Stomach (tissue), 9 donors: Measurements from ENCODE around the gene PIGR. TPM values are rescaled to one million over a fixed set of nuclear protein-coding genes. Genes with fewer than 3 reads are reported as not detected.

Experiments used
- DNase-seq, 2 donors: peaks; one replicate each; pipeline versions ENCODE4 v3.0.0 to v3.0.0-alpha.2; 2013 to 2019
- H3K27ac ChIP-seq, 5 donors: fragments of 200-600 bp in 4 of 5; sonication (generic) in 4 of 5; one replicate each; pipeline ENCODE4 v1.5.1; 2013 to 2019; ENCODE audit warnings: mild to moderate bottlenecking in 1 of 5, moderate library complexity in 1 of 5
- H3K27me3 ChIP-seq, 3 donors: fragments of 200-600 bp; sonication (generic); one replicate each; pipeline ENCODE4 v1.5.1; 2017 to 2019; ENCODE audit warnings: mixed run types in 1 of 3
- H3K36me3 ChIP-seq, 4 donors: fragments of 200-600 bp; sonication (generic); 1 replicate in 3 of 4; 2 replicates in 1 of 4; pipeline ENCODE4 v1.5.1; 2016 to 2019
- H3K4me1 ChIP-seq, 4 donors: fragments of 200-600 bp; sonication (generic); one replicate each; pipeline ENCODE4 v1.5.1; 2016 to 2019
- H3K4me3 ChIP-seq, 4 donors: fragments of 200-600 bp; sonication (generic) in 3 of 4; one replicate each; pipeline ENCODE4 v1.5.1; 2016 to 2019; ENCODE audit warnings: mild to moderate bottlenecking in 1 of 4
- H3K9me3 ChIP-seq, 4 donors: fragments of 200-600 bp; sonication (generic); one replicate each; pipeline ENCODE4 v1.5.1; 2016 to 2019
- CTCF ChIP-seq, 7 experiments: fragments of 450-650 bp in 4 of 7; fragments of 200-600 bp in 3 of 7; sonication (generic) in 3 of 7; IDR thresholded peaks; one replicate each; pipeline ENCODE4 v1.5.1; 2016 to 2019; ENCODE audit warnings: antibody characterized with exemption in 7 of 7, control low read depth in 2 of 7, mild to moderate bottlenecking in 1 of 7
- EP300 ChIP-seq: sonication (generic); formaldehyde crosslinking; IDR thresholded peaks from one replicate; pipeline ENCODE4 v1.6.1; 2017; ENCODE audit warnings: antibody characterized with exemption
- POLR2A ChIP-seq, 4 donors: fragments of 450-650 bp; IDR thresholded peaks; one replicate each; pipeline ENCODE4 v1.6.1; 2016; ENCODE audit warnings: antibody characterized with exemption in 4 of 4, control low read depth in 2 of 4, mild to moderate bottlenecking in 1 of 4, moderate library complexity in 1 of 4
- POLR2AphosphoS5 ChIP-seq, 3 donors: sonication (generic); formaldehyde crosslinking; IDR thresholded peaks; one replicate each; pipeline ENCODE4 v1.6.1; 2016; ENCODE audit warnings: antibody characterized with exemption in 3 of 3
- WGBS, 5 donors: extraction: QIAGEN DNeasy Blood & Tissue Kit in 3 of 5; methylation state at CpG; one replicate each; pipeline versions ENCODE4 v1.1.5 to v1.1.7; 2013 to 2018; 5-methylcytosine and 5-hydroxymethylcytosine counted together
- intact Hi-C: fragments of 100-400 bp; cut with DNase I; formaldehyde crosslinking; loops from one replicate; pipeline ENCODE4 v1.15.1; 2023; ENCODE audit warnings: low total_unique reads
- polyA plus RNA-seq, 3 donors: library from polyadenylated mRNA; stranded (reverse); fragments of 200-250 nt; gene quantifications; one replicate each; pipeline ENCODE4 v1.2.3, GENCODE V29; 2013
- total RNA-seq, 5 donors: library from RNA; depleted of rRNA; stranded (reverse); fragments of >200 nt; gene quantifications; one replicate each; pipeline versions ENCODE4 v1.1.0 to v1.2.3, GENCODE V29; 2014 to 2016
- donor health status: healthy with polysubstance abuse.
- donor health status: Bipolar disorder and iron deficiency.
- donor health status: healthy.

The PIGR gene
- total and polyA plus RNA-seq, 8 donors: 6.3 to 3,112 (median 163) TPM

DNA sequence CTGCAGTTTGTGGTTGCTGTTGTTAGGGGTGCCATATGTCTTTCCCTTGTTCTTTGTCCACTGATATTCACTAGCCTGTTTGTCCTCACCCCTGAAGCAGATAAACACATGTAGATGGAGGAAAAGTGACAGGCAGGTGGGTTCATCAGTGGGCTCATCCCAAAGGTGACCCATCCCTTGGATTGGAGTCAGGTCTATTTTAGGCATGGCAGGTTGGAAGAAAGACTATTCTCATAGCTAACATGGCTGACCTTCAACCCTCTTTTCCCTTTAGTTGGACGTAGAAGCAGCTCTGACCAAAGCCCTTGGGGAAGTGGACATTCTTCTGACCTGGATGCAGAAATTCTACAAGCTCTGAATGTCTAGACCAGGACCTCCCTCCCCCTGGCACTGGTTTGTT is 43.6 kb downstream of the PIGR start:
- Histone ChIP-seq H3K4me3 (no peak overlapping the region), H3K27ac (no peak overlapping the region), H3K4me1 (no peaks in the 10 kb centered on the region), H3K36me3 (no peaks in the 10 kb centered on the region), H3K9me3 (no peaks in the 10 kb centered on the region), H3K27me3 (peaks cover 0 to 8% (median 0%) of the 10 kb centered on the region in 3 donors)
- 57 to 89% (median 79%) methylated on average over 1 of the region's 1 CpG for WGBS, 5 donors
- intact Hi-C loops: loop anchor here (10.0 kb wide), 1 partner anchor 168 kb away; no protein-coding TSS in a partner anchor
- no peak for TF ChIP-seq EP300
- TF ChIP-seq CTCF (IDR thresholded peaks at IDR 0.05): no peak
- TF ChIP-seq POLR2A (IDR thresholded peaks at IDR 0.05): no peak
- DNase-seq: no peak

GRCh38 chr1:206901944-206902343 is 44.3 kb downstream of the PIGR start:
- Histone ChIP-seq H3K36me3 (no peaks in the 10 kb centered on the region), H3K4me1 (no peaks in the 10 kb centered on the region), H3K4me3 (no peak overlapping the region), H3K27me3 (peaks cover 0 to 8% (median 0%) of the 10 kb centered on the region in 3 donors), H3K27ac (no peak overlapping the region), H3K9me3 (no peaks in the 10 kb centered on the region)
- intact Hi-C loops: loop anchor here (10.0 kb wide), 1 partner anchor 167 kb away; no protein-coding TSS in a partner anchor
- no peak for DNase-seq
- TF ChIP-seq CTCF (IDR thresholded peaks at IDR 0.05) (no peak), EP300 (no peak), POLR2A (IDR thresholded peaks at IDR 0.05) (no peak), POLR2AphosphoS5 (IDR thresholded peaks at IDR 0.05) (no peak)
- 86 to 95% (median 91%) methylated on average over 6 of the region's 6 CpGs for WGBS, 5 donors

- Histone ChIP-seq H3K27ac (no peak overlapping the region), H3K36me3 (no peaks in the 10 kb centered on the region), H3K4me3 (no peak overlapping the region), H3K9me3 (no peaks in the 10 kb centered on the region), H3K27me3 (peaks cover 0 to 8% (median 0%) of the 10 kb centered on the region in 3 donors), H3K4me1 (peaks cover 5 to 16% (median 8%) of the 10 kb centered on the region in 4 donors)
- no peak for TF ChIP-seq EP300
- no peak for TF ChIP-seq CTCF (IDR thresholded peaks at IDR 0.05)
- TF ChIP-seq POLR2AphosphoS5 (IDR thresholded peaks at IDR 0.05): no peak
- no peak for TF ChIP-seq POLR2A (IDR thresholded peaks at IDR 0.05)
- 67 to 78% (median 73%) methylated on average over 7 of the region's 7 CpGs for WGBS, 5 donors
- intact Hi-C loops: loop anchor here (10.0 kb wide), 1 partner anchor 165 kb away; no protein-coding TSS in a partner anchor
- DNase-seq: no peak
Observed at GRCh38 chr1:206900149-206900548, 46.1 kb downstream of the PIGR start.

GRCh38 chr1:206899717-206900116 is 46.5 kb downstream of the PIGR start:
- intact Hi-C loops: loop anchor here (10.0 kb wide), 1 partner anchor 165 kb away; no protein-coding TSS in a partner anchor
- Histone ChIP-seq H3K9me3 (no peaks in the 10 kb centered on the region), H3K4me1 (peaks cover 5 to 17% (median 11%) of the 10 kb centered on the region in 4 donors), H3K27ac (no peak overlapping the region), H3K27me3 (peaks cover 0 to 8% (median 0%) of the 10 kb centered on the region in 3 donors), H3K4me3 (no peak overlapping the region), H3K36me3 (no peaks in the 10 kb centered on the region)
- TF ChIP-seq CTCF (IDR thresholded peaks at IDR 0.05): no peak
- no peak for TF ChIP-seq EP300
- TF ChIP-seq POLR2A (IDR thresholded peaks at IDR 0.05): no peak
- no peak for TF ChIP-seq POLR2AphosphoS5 (IDR thresholded peaks at IDR 0.05)
- no peak for DNase-seq
- whole genome bisulfite sequencing, 5 donors: 65 to 94% (median 78%) methylated on average over 5 of the region's 5 CpGs
